ENCODE measurements around the gene BRSK2.

The BRSK2 gene

GRCh38 chr11:1394936-1395772 is 5.4 kb downstream of the BRSK2 start:
- no peak overlapping the region for H3K4me3 ChIP-seq (ENCODE audit: low read depth, low read length)

- H3K4me3 ChIP-seq (ENCODE audit: low read depth, low read length), result no peak overlapping the region
Measured at GRCh38 chr11:1395773-1396374, 6.1 kb downstream of the BRSK2 start.

- no peak overlapping the region for H3K4me3 ChIP-seq (ENCODE audit: low read depth, low read length)
Measured at GRCh38 chr11:1396375-1396841, 6.7 kb downstream of the BRSK2 start.

GRCh38 chr11:1397146-1397861 is 7.6 kb downstream of the BRSK2 start:
- no peak overlapping the region for H3K4me3 ChIP-seq (ENCODE audit: low read depth, low read length)

- H3K4me3 ChIP-seq (ENCODE audit: low read depth, low read length), result no peak overlapping the region
Measured at GRCh38 chr11:1397862-1398527, 8.3 kb downstream of the BRSK2 start.

- no peak overlapping the region for H3K4me3 ChIP-seq (ENCODE audit: low read depth, low read length)
Measured at GRCh38 chr11:1398528-1399235, 8.9 kb downstream of the BRSK2 start.

GRCh38 chr11:1399386-1400316 is 9.9 kb downstream of the BRSK2 start:
- H3K4me3 ChIP-seq (ENCODE audit: low read depth, low read length), result no peak overlapping the region

GRCh38 chr11:1400317-1401170 is 10.8 kb downstream of the BRSK2 start:
- H3K4me3 ChIP-seq (ENCODE audit: low read depth, low read length), result no peak overlapping the region

- no peak overlapping the region for H3K4me3 ChIP-seq (ENCODE audit: low read depth, low read length)
Measured at GRCh38 chr11:1401171-1401445, 11.4 kb downstream of the BRSK2 start.

GRCh38 chr11:1401656-1402221 is 12.0 kb downstream of the BRSK2 start:
- H3K4me3 ChIP-seq (ENCODE audit: low read depth, low read length), result no peak overlapping the region

- H3K4me3 ChIP-seq (ENCODE audit: low read depth, low read length), result no peak overlapping the region
Measured at GRCh38 chr11:1402355-1403077, 12.8 kb downstream of the BRSK2 start.

- H3K4me3 ChIP-seq (ENCODE audit: low read depth, low read length), result no peak overlapping the region
Measured at GRCh38 chr11:1403078-1403620, 13.4 kb downstream of the BRSK2 start.

GRCh38 chr11:1403721-1404460 is 14.2 kb downstream of the BRSK2 start:
- H3K4me3 ChIP-seq (ENCODE audit: low read depth, low read length), result no peak overlapping the region

- H3K4me3 ChIP-seq (ENCODE audit: low read depth, low read length), result no peak overlapping the region
Measured at GRCh38 chr11:1404461-1405185, 14.9 kb downstream of the BRSK2 start.

GRCh38 chr11:1405186-1406020 is 15.7 kb downstream of the BRSK2 start:
- H3K4me3 ChIP-seq (ENCODE audit: low read depth, low read length), result no peak overlapping the region

All from iPS-11a (cell line).